ENCODE data around the gene LRP1B.

GRCh38 chr2:141957321-141957720 is 173.5 kb downstream of the LRP1B start:
- TF ChIP-seq, protein P1, sequence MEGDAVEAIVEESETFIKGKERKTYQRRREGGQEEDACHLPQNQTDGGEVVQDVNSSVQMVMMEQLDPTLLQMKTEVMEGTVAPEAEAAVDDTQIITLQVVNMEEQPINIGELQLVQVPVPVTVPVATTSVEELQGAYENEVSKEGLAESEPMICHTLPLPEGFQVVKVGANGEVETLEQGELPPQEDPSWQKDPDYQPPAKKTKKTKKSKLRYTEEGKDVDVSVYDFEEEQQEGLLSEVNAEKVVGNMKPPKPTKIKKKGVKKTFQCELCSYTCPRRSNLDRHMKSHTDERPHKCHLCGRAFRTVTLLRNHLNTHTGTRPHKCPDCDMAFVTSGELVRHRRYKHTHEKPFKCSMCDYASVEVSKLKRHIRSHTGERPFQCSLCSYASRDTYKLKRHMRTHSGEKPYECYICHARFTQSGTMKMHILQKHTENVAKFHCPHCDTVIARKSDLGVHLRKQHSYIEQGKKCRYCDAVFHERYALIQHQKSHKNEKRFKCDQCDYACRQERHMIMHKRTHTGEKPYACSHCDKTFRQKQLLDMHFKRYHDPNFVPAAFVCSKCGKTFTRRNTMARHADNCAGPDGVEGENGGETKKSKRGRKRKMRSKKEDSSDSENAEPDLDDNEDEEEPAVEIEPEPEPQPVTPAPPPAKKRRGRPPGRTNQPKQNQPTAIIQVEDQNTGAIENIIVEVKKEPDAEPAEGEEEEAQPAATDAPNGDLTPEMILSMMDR (IDR thresholded peaks at IDR 0.05) = no peak
- no peak for TF ChIP-seq POLR2A (IDR thresholded peaks at IDR 0.05)

Data from vagina (tissue), 2 donors.